GM23338 (cell line): ENCODE data around the gene ZDHHC18. TPM values are rescaled to one million over a fixed set of nuclear protein-coding genes. Genes with fewer than 3 reads are reported as not detected.

Source experiments
- ATAC-seq: fragments of 200-7000 bp; cut with Tn5 transposase; 3 replicates; pipeline ENCODE4 v1.9.1; 2020
- DNase-seq: peaks from one replicate; pipeline ENCODE4 v3.0.0-alpha.2; 2015; ENCODE audit warnings: low spot score
- H2AFZ ChIP-seq: fragments of 200-600 bp; sonication (generic); 2 replicates; pipeline ENCODE4 v1.8.0; 2016; ENCODE audit warnings: antibody characterized with exemption, mild to moderate bottlenecking, moderate library complexity
- H3F3A ChIP-seq: fragments of 200-600 bp; sonication (generic); replicated peaks from 2 replicates; pipeline ENCODE4 v1.8.0; 2017; ENCODE audit warnings: antibody characterized with exemption, mixed run types, low read depth
- H3K27ac ChIP-seq: fragments of 200-600 bp; sonication (generic); 2 replicates; pipeline ENCODE4 v1.6.1; 2016; ENCODE audit warnings: low read depth
- H3K27me3 ChIP-seq: fragments of 200-600 bp; sonication (generic); 2 replicates; pipeline ENCODE4 v1.8.0; 2016; ENCODE audit warnings: mild to moderate bottlenecking, mixed run types, moderate library complexity; ENCODE audit not compliant: insufficient read depth
- H3K36me3 ChIP-seq: fragments of 200-600 bp; sonication (generic); 2 replicates; pipeline ENCODE4 v1.8.0; 2016; ENCODE audit warnings: mild to moderate bottlenecking; ENCODE audit not compliant: insufficient read depth
- H3K4me1 ChIP-seq: fragments of 200-600 bp; sonication (generic); 2 replicates; pipeline ENCODE4 v1.8.0; 2016; ENCODE audit warnings: mild to moderate bottlenecking, moderate library complexity; ENCODE audit not compliant: insufficient read depth
- H3K4me2 ChIP-seq: fragments of 200-600 bp; sonication (generic); 2 replicates; pipeline ENCODE4 v1.7.1; 2017; ENCODE audit warnings: mixed run types
- H3K4me3 ChIP-seq: fragments of 200-600 bp; sonication (generic); 2 replicates; pipeline ENCODE4 v1.6.1; 2016; ENCODE audit warnings: mixed run types
- H3K79me2 ChIP-seq: fragments of 200-600 bp; sonication (generic); replicated peaks from 2 replicates; pipeline ENCODE4 v1.8.0; 2017; ENCODE audit warnings: mild to moderate bottlenecking; ENCODE audit not compliant: insufficient read depth
- H3K9me2 ChIP-seq: fragments of 200-600 bp; sonication (generic); 2 replicates; pipeline ENCODE4 v1.8.0; 2017; ENCODE audit not compliant: insufficient read depth
- H4K20me1 ChIP-seq: fragments of 200-600 bp; sonication (generic); replicated peaks from 2 replicates; pipeline ENCODE4 v1.8.0; 2017; ENCODE audit warnings: mild to moderate bottlenecking; ENCODE audit not compliant: insufficient read depth
- H3K27ac Mint-ChIP-seq: 2 replicates; pipeline ENCODE4 v1.8.0; 2020; ENCODE audit warnings: inconsistent platforms, mild to moderate bottlenecking, moderate library complexity, mixed read lengths
- H3K27me3 Mint-ChIP-seq: 3 replicates; pipeline ENCODE4 v1.8.0; 2022; ENCODE audit warnings: low read depth, mild to moderate bottlenecking, moderate library complexity, mixed read lengths, inconsistent platforms; ENCODE audit not compliant: insufficient read depth, poor library complexity
- H3K36me3 Mint-ChIP-seq: 3 replicates; pipeline ENCODE4 v1.8.0; 2021; ENCODE audit warnings: low read depth, mild to moderate bottlenecking, inconsistent platforms, moderate library complexity, mixed read lengths
- H3K4me1 Mint-ChIP-seq: 3 replicates; pipeline ENCODE4 v1.8.0; 2020; ENCODE audit warnings: mild to moderate bottlenecking, inconsistent platforms, mixed read lengths
- H3K4me3 Mint-ChIP-seq: 3 replicates; pipeline ENCODE4 v1.8.0; 2021; ENCODE audit warnings: moderate library complexity, mild to moderate bottlenecking, inconsistent platforms, mixed read lengths
- H3K9me3 Mint-ChIP-seq: 3 replicates; pipeline ENCODE4 v1.8.0; 2020; ENCODE audit warnings: moderate library complexity, mild to moderate bottlenecking, inconsistent platforms, mixed read lengths
- CREB1 ChIP-seq: fragments of 250-450 bp; sonication (Bioruptor Pico); IDR thresholded peaks from 2 replicates; pipeline ENCODE4 v1.5.0; 2020; ENCODE audit warnings: low read depth, mild to moderate bottlenecking, moderate library complexity
- EZH2 ChIP-seq: fragments of 200-600 bp; sonication (generic); IDR thresholded peaks from one replicate; pipeline ENCODE4 v1.8.0; 2017; ENCODE audit warnings: antibody characterized with exemption, mild to moderate bottlenecking, low read depth; ENCODE audit not compliant: unreplicated experiment
- EZH2phosphoT487 ChIP-seq: fragments of 200-600 bp; sonication (generic); IDR thresholded peaks from one replicate; pipeline ENCODE4 v1.8.1; 2018; ENCODE audit warnings: antibody characterized with exemption; ENCODE audit not compliant: unreplicated experiment
- NANOG ChIP-seq: IDR thresholded peaks from 2 replicates; pipeline ENCODE4 v1.6.1; 2016; ENCODE audit warnings: antibody characterized with exemption, borderline replicate concordance
- POLR2AphosphoS5 ChIP-seq: IDR thresholded peaks from 2 replicates; pipeline ENCODE4 v1.6.1; 2016; ENCODE audit warnings: antibody characterized with exemption, low read depth
- STAT1 ChIP-seq: IDR thresholded peaks from one replicate; pipeline ENCODE4 v1.6.1; 2016; ENCODE audit warnings: antibody characterized with exemption; ENCODE audit not compliant: unreplicated experiment
- ZNF331 ChIP-seq: fragments of 250-450 bp; sonication (Bioruptor Pico); IDR thresholded peaks from 2 replicates; pipeline ENCODE4 v1.5.0; 2020; ENCODE audit warnings: low read depth, mild to moderate bottlenecking, moderate library complexity
- ZNF462 ChIP-seq: fragments of 250-450 bp; sonication (Bioruptor Pico); IDR thresholded peaks from 2 replicates; pipeline ENCODE4 v1.5.0; 2020; ENCODE audit warnings: mild to moderate bottlenecking, moderate library complexity
- polyA plus RNA-seq: library from polyadenylated mRNA; unstranded; fragments of >200 nt; fragmentation: Nextera tagmentation; extraction: Ambion mirVana; gene quantifications from 2 replicates; pipeline ENCODE4 v1.2.1, GENCODE V29; 2016
- total RNA-seq: library from RNA; depleted of rRNA; stranded (reverse); fragments of >200 nt; shearing (Covaris generic); gene quantifications from 2 replicates; pipeline ENCODE4 v1.2.3, GENCODE V29; 2014

The ZDHHC18 gene
- total and polyA plus RNA-seq, 2 experiments from 2014 or later: 6.3 to 26.8 TPM

- TF ChIP-seq EZH2 (no peak), STAT1 (no peak)
- peak overlapping the region; percentile 80 for H3K4me2 ChIP-seq
- H3K36me3 Mint-ChIP-seq: peaks cover 8% of the 10 kb centered on the region
- no peak overlapping the region for H3K27ac Mint-ChIP-seq
- H3K79me2 ChIP-seq: peaks cover 4% of the 10 kb centered on the region; the same call in 1 of the 2 replicates
- no peaks in the 10 kb centered on the region for H3K36me3 ChIP-seq
- H3K27me3 ChIP-seq: peaks cover 3% of the 10 kb centered on the region; the same call in 1 of the 2 replicates
- H3K4me1 Mint-ChIP-seq: peaks cover 35% of the 10 kb centered on the region
- ATAC-seq (peak; percentile 19), DNase-seq (peak; percentile 43)
- H3F3A ChIP-seq: peaks cover 3% of the 10 kb centered on the region; the same call in 1 of the 2 replicates
- H3K4me3 Mint-ChIP-seq: peak overlapping the region; percentile 82
- H3K27me3 Mint-ChIP-seq: peaks cover 21% of the 10 kb centered on the region
- H4K20me1 ChIP-seq: no peaks in the 10 kb centered on the region; the same call in 1 of the 2 replicates
- H2AFZ ChIP-seq: no peak overlapping the region
- peak overlapping the region; percentile 64 for H3K4me3 ChIP-seq
- no peaks in the 10 kb centered on the region for H3K9me2 ChIP-seq
- H3K4me1 ChIP-seq: peaks cover 20% of the 10 kb centered on the region
- no peak overlapping the region for H3K27ac ChIP-seq
- H3K9me3 Mint-ChIP-seq: peaks cover 3% of the 10 kb centered on the region; the same call in 2 of the 3 replicates
These were observed 1.2 kb downstream of the ZDHHC18 start for GRCh38 chr1:26827663-26828062.

- peaks cover 4% of the 10 kb centered on the region; the same call in 1 of the 2 replicates for H3K79me2 ChIP-seq
- H3K4me1 ChIP-seq: peaks cover 20% of the 10 kb centered on the region
- H4K20me1 ChIP-seq: peaks cover 5% of the 10 kb centered on the region
- TF ChIP-seq POLR2AphosphoS5 (no peak), EZH2phosphoT487 (no peak), CREB1 (no peak)
- H2AFZ ChIP-seq: no peak overlapping the region
- H3F3A ChIP-seq: peaks cover 7% of the 10 kb centered on the region; the same call in 1 of the 2 replicates
- DNase-seq: no peak
- no peak overlapping the region for H3K27ac ChIP-seq
- H3K36me3 ChIP-seq: 0 out of 2 replicates have a peak, but pooled peaks cover 6% of the 10 kb centered on the region
- H3K9me3 Mint-ChIP-seq: no peaks in the 10 kb centered on the region; the same call in 2 of the 3 replicates
- H3K36me3 Mint-ChIP-seq: peaks cover 15% of the 10 kb centered on the region
- peak overlapping the region; percentile 82 for H3K4me3 Mint-ChIP-seq
- H3K27me3 ChIP-seq: peaks cover 3% of the 10 kb centered on the region; the same call in 1 of the 2 replicates
- H3K4me2 ChIP-seq: no peak overlapping the region
- no peak for ATAC-seq
- peaks cover 17% of the 10 kb centered on the region for H3K27me3 Mint-ChIP-seq
- H3K9me2 ChIP-seq: no peaks in the 10 kb centered on the region
- no peak overlapping the region for H3K4me3 ChIP-seq
- no peak overlapping the region for H3K27ac Mint-ChIP-seq
- H3K4me1 Mint-ChIP-seq: peaks cover 35% of the 10 kb centered on the region
These were observed 2.0 kb downstream of the ZDHHC18 start for GRCh38 chr1:26828411-26828991.

GRCh38 chr1:26829184-26829911 is 2.9 kb downstream of the ZDHHC18 start:
- Mint-ChIP-seq H3K4me1 (peaks cover 35% of the 10 kb centered on the region), H3K27ac (no peak overlapping the region), H3K36me3 (peaks cover 24% of the 10 kb centered on the region), H3K9me3 (no peaks in the 10 kb centered on the region; the same call in 2 of the 3 replicates), H3K27me3 (peaks cover 18% of the 10 kb centered on the region), H3K4me3 (peak overlapping the region; percentile 1; the same call in 1 of the 3 replicates)
- Histone ChIP-seq H4K20me1 (peaks cover 5% of the 10 kb centered on the region), H3K27me3 (peaks cover 3% of the 10 kb centered on the region; the same call in 1 of the 2 replicates), H3K4me2 (no peak overlapping the region), H3K4me1 (peaks cover 20% of the 10 kb centered on the region), H3F3A (peaks cover 7% of the 10 kb centered on the region; the same call in 1 of the 2 replicates), H3K9me2 (no peaks in the 10 kb centered on the region), H3K79me2 (peaks cover 4% of the 10 kb centered on the region; the same call in 1 of the 2 replicates), H2AFZ (no peak overlapping the region), H3K4me3 (no peak overlapping the region), H3K36me3 (0 out of 2 replicates have a peak, but pooled peaks cover 6% of the 10 kb centered on the region), H3K27ac (no peak overlapping the region)
- DNase-seq (no peak), ATAC-seq (no peak)
- no peak for TF ChIP-seq NANOG
- no peak for TF ChIP-seq POLR2AphosphoS5
- no peak for TF ChIP-seq ZNF462
- TF ChIP-seq EZH2phosphoT487: no peak
- TF ChIP-seq ZNF331 (CRISPR knock-in tag): no peak
